WI38 (cell line): ENCODE data around the gene ROS1.

Experiments used
- H3K4me3 ChIP-seq: 2 replicates; pipeline ENCODE4 v1.5.1; 2011; ENCODE audit warnings: low read depth, mild to moderate bottlenecking, control low read depth, low read length
- CTCF ChIP-seq: IDR thresholded peaks from 2 replicates; pipeline ENCODE4 v1.5.1; 2012; ENCODE audit warnings: low read depth, mild to moderate bottlenecking, control low read depth, low read length

Gene ROS1

GRCh38 chr6:117440706-117441525 is 15.2 kb upstream of the ROS1 start:
- no peak overlapping the region for H3K4me3 ChIP-seq
- no peak for TF ChIP-seq CTCF

- TF ChIP-seq CTCF: no peak
- no peak overlapping the region for H3K4me3 ChIP-seq
Observed at GRCh38 chr6:117432273-117432672, 6.5 kb upstream of the ROS1 start.

DNA sequence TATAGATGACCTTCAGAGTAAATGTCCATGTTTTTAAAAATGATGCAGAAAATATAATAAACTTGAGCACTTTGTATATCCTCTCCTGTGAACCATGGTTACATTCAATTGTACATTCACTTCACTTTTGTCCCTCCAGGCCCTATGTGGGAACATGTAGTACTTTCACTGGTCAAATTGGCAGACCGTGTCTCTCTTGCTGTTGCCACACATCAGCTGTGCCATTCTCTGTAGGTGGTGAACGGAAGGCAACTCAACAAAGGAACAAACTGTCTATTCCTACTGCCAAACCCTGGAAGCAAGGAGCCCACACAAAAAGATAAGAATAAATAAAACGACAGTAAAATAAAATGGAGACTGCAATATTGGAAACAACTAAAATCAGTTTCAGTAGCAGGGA is 2.0 kb downstream of the ROS1 start:
- H3K4me3 ChIP-seq: no peak overlapping the region
- TF ChIP-seq CTCF: no peak

DNA sequence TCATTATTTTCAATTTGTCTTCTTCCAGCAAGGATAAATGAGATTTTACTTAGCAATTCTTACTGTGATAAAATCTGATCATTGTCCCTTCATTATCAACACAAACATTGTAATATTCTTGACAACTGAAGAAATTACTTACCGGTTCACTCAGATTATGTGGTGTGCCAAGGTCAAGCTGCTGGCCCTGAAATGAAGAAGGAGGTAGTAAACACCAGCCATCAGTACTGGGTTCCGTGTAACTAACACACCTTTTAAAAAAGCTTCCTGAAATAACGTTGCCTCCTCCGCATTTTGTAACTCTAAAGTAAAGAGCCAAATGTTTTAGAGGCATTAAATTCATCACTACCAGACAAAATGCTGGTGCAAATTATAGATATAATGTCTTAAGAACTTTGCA is 7.4 kb downstream of the ROS1 start:
- no peak overlapping the region for H3K4me3 ChIP-seq
- no peak for TF ChIP-seq CTCF

DNA sequence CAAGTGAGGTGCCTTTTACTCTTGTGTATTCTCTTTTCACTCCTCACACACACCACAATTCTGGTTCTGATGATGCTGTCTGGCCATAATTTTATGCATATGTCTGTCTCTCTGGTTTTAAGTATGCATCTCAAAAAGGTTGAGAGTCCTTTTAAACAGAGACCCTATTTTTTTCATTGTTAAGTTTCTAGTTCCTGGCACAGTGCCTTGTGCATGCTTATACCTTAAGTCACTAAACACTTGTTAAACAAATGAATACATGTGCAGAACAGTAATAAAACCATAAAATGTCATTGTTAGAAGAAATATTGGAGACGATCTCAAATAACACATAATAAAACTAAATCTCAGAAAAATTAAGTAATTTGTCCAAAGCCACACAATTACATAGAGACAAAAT is 7.9 kb downstream of the ROS1 start:
- no peak overlapping the region for H3K4me3 ChIP-seq
- no peak for TF ChIP-seq CTCF

DNA sequence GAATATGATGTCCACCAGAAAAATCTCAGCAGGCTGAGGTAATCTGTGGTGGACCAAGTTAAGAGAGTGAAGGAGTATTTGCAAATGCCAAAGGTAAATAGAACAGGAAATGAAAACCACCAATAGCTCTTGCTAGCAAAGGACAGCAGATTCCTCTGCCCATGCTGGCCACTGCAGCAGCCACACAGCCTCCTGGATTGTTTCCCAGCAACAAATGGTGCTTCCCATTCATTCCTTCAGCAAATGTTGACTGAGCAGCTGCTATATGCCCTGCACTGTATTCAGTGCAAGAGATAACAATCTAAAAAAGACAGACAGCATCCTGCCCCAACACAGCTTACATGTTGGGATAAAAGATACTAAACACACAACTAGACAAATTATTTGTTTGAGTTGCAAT is 11.0 kb downstream of the ROS1 start:
- H3K4me3 ChIP-seq: no peak overlapping the region
- no peak for TF ChIP-seq CTCF

- TF ChIP-seq CTCF: no peak
- H3K4me3 ChIP-seq: no peak overlapping the region
Observed at GRCh38 chr6:117411474-117411873, 14.3 kb downstream of the ROS1 start.
